ENCODE results near the gene CDH6.

CDH6 gene

DNA sequence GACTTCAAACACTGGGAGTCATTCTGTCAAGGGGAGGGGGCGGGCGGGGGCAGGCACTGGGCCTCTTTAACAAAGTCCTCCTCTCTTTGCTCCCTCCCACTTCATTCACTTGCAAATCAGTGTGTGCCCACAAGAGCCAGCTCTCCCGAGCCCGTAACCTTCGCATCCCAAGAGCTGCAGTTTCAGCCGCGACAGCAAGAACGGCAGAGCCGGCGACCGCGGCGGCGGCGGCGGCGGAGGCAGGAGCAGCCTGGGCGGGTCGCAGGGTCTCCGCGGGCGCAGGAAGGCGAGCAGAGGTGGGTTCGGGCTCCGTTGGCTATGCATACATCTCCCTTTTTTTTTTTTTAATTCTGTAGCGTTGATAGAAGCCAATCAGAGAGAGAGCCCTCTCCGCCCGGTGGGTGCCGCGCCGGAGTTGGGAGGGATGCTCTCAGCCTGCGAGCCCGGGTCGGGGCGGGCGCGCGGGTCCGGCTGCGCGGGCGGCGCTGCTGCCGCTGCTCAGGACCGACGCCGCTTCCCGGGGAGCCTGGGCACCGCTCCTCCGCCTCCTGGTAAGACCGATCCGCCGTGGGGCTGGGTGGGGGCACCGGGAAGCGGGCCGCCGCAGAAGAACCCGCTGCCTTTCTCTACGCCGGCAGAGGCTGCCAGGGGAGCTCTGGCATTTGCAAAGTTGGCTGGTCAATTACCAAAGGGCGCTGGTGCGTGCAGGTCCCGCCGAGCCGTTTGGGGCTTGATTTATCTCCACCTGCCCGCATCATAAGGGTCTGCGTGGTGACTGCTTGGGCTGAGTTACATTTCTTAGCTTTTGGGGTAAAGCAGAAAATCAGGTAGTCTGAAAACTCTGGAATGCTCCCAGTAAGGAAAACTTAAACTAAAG lies at the start of gene CDH6:
CDH6 (plus strand) TSS at position 96 of the 877 bp plus-strand sequence. CDS start 73,788 bp downstream, outside the sequence.
- DNase-seq = no peak

DNA sequence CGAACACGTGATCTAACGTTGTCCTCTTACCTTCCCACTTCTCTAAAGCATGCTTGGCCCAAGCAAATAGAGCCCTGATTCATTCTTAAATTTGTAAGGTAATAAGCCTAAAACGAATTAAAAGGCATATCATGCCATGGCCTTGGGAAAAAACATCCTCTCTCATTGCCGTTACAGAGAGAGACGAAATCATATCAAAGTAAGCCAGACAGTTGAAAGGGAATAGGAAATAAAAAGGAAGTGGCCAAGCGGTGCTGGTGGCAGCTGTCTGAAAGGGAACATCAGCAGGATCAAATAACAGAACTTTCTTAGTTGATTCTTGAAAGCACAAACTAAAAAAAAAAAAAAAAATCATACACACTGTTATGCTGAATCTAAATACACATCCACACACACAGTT lies 49.1 kb upstream of the CDH6 start:
- DNase-seq = no peak

DNA sequence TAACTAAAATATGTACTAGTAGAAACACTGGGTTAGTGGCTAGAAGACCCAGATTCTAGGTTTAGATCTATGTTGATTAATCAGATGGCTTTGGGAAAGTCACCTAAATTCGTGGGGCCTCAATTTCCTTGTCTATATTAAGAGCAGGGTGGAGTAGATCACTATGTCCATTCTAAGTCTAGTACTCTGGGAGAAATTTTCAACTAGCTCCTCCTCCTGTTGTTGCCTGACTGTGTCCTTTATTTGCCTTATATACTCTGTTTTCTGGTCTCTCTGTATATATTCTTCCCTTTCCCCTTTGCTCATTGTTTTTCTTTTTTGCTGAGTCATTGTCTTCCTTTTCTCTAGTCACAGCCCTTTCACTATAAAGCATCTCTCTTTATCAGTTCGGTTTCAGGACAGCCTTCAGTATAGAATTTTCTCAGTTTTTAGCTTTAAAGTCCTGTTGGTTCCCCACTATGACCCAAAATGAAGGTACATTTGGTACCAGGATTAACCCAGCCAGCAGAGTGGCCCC lies 44.5 kb upstream of the CDH6 start:
- DNase-seq = no peak

DNA sequence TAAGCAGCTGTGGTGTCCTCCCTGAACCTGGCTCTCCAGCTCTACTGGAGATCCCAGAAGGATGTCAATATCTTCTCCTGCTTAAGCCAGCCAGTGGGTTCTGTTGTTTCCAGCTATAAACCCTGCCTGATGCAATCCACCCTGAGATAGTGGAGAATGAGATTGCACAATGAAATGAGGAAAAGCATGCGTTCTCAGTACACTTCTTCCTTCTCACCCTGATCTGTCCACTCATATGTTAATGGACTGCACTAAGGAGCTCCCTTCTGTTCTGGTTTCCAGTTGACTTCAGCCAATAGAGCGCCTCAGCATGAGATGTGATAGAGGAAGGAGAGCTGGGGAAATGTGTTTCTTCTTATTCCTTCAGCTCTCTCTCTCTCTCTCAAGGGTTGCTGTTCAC lies 40.0 kb upstream of the CDH6 start:
- no peak for DNase-seq

DNA sequence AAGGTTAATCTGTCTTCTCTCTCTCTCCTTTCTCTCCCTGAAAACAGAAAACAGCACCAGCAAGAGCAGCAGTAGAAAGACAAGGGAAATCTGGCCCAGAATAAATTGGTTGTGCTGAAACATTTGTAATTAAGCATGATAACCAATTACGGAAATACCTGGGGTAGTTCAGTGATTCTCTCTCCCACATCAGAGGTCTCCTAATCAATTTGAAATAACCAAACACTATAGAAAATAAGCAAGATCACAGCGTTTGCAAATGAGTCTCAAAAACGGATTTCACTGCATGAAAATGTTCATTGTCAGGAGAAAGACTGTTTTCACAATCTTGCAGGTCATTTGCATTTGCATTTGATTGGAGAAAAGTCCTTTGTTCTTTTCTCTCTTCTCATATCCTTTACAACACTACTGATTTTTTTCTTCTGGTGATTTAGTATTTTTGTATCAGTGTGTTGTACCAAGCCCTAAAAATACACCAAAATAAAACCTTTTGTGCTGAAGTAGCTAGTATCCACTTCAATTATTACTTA lies 36.8 kb upstream of the CDH6 start:
- DNase-seq = no peak

DNA sequence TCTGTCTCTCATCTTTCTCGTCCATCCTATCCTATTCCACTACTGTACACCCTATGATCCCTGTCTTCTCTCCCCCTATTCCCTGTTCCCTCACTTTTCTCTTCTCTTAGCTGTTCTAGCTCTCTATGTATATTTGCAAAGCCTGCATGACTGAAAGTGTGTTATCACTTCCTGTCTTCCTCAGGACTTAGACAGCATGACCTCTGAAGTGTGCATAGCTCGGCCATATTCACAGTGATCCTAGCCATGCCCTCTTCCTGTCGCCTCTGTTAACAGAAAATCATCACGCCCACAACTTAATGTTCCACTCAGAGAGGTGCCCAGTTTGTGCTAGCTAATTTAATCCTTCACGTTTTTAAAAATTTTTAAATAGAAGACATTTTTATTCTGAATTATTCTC lies 35.8 kb upstream of the CDH6 start:
- DNase-seq = no peak

DNA sequence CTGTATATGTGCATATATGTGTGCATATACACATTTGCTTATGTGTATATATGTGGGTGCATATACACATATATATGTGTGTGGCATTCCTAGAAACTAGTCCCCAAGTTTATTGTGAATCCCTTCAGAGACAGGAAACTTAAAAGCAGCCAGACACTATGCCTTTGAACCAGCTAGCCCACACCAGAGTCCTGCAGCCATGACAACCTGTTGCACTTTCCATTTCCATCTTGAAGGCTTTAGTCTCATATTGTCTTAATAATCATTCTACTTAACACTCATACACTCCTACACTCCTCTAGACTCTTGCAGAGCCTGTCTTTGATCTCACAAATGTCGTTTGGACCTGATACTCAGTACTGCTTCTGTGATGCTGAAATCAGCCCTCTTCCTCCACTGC lies 34.8 kb upstream of the CDH6 start:
- DNase-seq = no peak

DNA sequence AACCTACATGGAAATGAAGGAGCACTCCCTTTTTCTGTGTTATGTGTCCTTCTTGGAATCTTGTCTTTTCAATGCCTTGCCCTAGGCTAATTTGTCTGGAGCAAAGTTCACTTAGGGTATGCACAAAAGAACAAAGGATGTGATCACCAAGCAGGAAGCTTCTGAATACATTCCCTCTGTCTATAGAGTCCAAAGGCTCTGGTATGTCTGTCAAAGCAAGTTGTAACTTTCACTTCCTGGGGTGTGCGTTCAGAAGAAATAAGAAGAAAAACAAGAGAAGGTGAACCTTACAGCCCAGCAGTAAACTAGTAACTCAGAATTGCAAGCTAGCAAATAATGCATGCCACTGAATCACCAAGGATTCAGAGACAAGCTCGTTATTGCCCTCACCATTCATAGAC lies 31.7 kb upstream of the CDH6 start:
- no peak for DNase-seq

DNA sequence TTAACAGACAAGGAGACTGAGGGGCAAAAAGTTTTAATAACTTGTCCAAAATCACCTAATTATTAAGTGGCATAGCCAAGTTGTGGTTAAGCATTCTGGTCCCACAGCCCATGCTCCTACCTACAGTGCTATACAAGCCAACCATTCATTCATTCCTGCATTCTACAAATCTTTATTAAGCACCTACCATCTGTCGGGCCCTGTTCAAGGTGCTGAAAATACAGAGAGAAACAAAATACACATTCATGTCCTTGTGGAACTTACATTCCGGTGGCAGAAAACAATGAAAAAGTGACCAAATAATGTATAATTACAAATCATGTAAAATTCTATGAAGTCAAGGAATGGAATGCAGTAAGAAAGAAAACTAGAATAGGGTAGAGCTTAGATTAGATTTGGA lies 27.8 kb upstream of the CDH6 start:
- no peak for DNase-seq

DNA sequence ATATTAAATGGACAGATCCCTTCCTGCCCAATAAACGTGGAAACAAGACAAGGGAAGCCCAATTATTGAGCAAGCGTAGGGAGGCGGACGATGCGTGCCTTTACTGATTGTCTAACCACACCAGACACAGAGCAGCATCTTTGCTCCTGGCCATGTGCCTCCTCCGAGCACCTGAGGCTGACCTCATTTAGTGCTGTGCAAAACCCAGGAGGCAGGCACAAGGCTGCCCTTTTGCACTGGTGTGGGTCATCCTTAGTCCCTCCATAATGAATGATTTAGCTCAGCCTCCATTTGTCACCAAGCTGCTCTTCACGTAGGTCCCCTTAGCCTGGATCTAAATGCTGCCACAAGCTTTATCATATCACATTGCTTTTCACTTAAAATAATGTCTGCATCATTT lies 24.1 kb upstream of the CDH6 start:
- no peak for DNase-seq

DNA sequence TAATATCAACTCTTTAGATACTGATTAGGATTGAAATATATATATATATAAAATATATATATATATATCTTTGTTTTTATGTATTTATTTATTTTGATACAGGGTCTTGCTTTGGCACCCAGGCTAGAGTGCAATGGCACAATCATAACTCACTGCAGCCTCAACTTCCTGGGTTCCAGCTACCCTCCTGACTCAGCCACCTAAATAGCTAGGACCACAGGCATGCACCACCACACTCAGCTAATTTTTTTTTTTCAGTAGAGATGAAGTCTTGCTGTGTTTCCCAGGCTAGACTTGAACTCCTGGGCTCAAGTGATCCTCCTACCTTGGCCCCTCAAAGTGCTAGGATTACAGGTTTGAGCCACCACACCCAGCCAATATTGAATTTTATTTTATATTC lies 20.6 kb upstream of the CDH6 start:
- no peak for DNase-seq

DNA sequence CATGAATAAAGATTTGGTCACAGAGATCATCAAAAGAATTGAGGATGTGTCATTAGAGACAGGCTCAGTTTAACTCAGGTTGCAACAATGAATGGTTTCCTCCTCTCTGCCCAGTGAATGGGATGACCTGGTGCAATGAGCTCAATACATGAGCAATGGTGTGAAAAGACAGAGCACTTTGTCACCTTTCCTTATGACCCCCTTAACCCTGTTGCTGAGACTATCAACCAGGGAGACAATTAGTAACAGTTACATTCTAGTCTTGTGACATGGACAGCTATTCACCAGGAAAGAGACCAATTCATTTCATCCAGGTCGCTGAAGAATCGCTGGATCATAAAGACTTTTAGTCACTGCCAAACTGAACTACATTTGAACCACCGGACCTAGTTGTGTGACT lies 19.9 kb upstream of the CDH6 start:
- DNase-seq = no peak

DNA sequence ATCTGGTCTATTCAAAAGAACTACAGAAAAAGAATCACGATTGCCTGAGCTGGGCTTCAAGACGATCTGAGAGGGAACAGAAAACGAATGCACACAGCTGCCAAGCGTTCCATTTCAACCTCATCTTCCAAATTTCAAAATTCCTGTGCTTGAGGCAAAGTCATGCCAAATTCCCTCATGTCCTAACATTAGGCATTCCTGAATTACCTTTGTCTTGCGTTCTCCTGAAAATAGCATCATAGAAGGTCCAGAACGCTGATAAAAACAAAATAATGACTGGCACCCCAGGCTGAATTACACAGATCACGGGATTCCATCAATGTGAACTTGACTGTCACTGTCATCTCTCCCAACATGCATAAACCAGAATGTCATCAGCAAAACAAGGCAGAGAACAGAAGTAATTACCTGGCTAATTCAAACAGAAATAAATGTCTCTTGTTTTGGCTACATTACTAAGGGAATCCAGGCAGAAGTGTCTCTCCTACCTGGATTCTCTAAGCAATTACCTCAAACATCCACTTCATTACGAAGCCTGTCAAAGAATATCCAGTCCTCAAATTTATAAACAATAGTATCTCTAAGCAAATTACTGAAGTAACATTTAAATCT lies 12.0 kb upstream of the CDH6 start:
- DNase-seq = no peak

DNA sequence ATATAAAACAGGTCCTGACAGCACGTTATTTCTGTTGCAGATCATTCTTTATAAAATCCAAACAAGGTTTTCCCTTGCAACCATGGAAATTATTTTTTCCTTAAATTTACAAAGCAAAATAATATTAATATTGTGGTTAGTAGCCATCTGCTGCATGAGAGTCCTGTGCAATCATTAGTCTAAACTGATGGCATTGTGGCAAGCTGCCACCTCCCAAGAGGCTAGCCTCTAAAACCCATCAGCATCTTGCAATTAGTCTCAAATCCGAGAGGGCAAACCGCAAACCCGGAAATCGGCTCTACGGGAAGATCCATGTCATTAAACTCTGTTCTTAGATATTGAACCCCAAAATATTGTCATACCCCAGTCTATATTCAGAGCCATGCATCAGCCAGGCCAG lies 11.3 kb upstream of the CDH6 start:
- DNase-seq = no peak

DNA sequence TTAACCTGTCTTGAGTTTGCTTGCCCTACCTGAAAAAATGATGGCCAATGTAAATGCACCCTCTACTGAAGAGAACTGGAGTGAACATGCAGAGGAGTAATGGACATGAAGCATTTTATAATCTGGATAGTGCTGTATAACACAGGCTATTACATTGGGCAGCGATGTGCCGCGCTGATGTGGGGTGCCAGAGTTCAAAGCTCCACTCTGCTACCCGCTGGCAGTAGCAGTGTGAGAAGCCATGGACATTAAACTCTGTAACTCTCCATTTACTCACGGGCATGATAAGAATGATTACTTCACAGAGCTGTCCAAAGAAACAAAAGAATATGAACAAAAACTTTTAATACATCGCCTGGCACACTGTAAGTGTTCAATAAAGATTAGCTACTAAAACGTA lies 7.5 kb upstream of the CDH6 start:
- no peak for DNase-seq

DNA sequence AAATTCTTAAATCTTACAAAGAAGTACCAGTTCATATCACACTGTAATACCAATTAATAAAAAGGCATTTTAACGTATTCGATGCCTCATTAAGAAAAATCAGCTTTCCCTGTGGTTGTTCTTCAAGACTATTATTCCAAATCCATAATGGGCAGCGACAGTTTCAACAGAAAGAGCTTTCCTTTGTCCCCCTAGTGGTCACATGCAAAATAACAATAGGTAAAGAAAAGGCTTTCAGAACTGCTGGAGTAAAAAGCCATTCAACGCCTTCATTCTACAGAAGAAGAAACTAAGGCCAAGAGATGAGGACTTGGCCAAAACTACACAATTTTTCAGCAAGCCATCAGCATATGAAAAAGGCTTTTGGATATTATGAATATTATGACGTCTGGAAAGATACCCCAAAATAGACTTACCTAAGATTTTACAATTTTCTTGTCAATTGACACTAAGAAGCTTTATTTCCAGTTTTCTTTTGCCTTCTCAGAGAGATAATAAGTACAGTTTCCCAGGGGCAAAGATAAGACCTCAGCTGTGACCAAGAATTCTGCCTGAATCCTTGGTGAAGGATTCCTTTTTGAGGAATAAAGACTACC lies 6.7 kb upstream of the CDH6 start:
- no peak for DNase-seq

DNA sequence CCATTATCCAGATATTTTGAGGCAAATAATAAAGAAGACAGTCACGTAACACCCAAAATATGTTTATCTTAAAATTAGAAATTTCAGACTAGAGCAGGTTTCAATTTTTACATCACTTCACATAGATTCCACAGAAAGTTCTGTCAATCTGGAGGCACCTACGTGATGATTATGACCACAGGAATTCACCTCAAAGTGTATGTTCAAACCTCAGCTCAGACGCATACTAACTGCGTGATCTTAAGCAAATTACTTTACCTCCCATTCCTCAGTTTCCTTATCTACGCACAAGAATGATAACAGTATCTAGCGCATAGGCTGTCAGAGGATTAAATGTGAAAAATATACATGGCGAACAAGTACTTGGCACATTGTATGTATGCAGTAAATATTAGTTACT lies 5.9 kb upstream of the CDH6 start:
- no peak for DNase-seq

DNA sequence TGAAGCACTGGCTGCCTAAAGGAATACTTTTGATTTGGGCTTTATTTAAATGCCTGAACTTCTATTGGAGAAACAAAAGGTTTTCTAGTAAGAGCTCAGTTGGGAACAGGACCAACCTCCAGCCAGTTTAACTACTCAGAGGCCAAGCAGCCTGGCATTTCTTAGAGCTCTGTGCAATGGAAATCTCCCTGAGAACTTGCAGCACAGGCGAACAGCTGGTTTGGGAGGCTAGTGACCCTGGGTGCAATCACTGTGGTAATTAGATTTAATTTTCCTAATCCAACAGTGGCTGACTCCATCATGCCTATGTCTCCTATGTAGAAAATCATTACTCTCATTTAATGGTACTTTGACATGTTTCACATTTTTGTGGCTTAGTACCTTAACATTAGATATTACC lies 1.0 kb upstream of the CDH6 start:
- DNase-seq = no peak

DNA sequence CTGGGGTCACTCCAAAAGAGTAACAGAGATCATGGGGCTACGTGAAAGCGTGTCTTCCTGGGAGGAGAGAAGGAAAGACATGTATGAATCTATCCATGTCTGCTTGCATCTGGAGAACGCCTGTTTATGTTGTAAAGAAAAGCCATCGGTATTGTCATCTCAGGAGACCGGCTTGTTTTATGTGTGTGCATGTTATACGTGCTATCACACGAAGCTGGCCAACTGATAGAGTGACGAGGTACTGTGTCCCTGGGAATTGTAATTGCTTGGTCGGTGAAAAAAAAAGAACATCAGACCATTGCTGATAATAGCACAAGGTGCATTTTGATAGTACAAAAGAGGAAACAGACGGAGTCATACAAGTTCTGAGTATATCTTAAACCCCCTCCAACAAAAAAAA lies 370 bp upstream of the CDH6 start:
- no peak for DNase-seq

DNA sequence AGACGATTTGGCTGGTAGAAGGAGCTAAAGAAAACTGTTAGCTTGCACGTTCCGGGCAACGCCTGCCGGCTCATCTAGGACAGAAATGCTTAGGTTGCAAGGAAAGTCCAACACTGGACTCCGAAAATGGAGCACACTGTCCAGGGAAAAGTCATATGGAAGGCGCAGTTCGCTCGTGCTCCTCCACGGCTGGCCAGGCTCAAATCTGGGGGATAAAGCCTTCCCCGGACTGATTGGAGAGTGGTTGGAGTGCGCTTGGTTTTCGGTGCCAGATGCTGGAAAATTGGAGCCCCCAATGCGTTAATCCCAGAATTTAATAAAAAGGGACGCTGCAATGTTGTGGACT lies 955 bp downstream of the CDH6 start:
- no peak for DNase-seq

DNA sequence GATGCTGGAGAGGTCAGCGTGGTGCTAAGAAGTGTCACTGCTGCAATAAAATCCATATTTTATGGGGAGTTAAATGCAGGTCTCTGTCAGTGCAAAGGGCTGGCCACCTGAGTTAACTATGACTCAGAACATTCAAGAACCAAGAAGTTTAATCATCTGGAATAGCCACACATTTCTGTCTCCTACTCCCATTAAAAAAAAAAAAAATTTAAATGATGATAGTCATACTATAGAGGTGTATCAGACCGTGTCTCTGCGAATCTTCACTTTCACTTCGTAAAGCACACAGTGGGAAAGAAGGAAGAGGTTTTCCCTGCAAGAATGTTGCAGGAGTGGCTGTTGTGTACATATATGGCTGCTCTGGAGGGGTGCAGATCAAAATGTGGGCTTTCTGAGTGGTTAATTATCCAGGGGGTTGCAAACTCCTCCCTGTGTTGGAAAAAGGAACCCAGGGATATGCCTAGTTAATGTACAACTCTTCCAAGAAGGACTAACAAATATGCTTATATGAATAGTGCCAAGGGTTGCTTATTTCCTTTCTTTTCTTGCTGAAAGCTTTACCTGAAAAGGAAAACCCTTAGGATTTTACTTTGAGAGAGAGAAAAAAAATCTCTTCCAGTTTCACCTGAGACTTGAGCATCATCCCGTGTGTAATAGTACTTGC lies 1.5 kb downstream of the CDH6 start:
- no peak for DNase-seq

DNA sequence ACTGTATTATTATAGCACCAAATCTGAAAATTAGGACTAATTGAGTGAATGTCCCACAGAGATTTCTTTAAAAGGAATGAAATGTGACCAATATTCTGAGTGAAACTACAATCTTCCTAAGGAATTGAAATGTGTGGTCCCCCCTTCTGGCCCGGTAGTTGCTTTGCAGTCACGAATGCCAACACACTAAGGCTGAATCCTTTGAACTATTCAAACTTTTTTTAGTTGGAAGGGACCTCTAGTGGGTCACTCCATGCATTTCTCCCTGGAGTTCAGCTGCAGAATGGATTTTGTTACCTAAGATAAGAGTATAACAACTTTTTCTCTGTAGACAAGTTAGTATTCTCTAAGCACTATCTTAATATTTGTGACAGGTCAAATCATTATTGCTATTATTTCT lies 2.8 kb downstream of the CDH6 start:
- DNase-seq = no peak

DNA sequence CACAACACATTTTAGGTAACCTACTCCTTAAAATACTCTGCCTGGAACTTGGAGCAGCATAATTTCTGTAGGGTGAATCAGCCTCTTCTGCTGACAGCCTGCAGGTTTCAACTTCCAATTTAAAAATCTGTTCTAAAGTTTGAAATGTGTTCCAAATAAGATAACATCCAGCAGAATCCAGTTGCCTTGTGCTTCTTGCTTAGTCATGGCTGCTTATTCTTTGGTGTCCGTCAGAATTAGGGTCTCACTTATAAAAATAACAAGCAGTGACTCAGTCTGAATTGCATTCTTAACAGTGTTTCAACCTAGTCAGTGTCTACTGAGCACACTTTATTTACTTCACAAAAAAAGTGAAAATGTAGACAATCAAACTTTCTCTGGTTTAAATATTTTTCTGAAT lies 3.7 kb downstream of the CDH6 start:
- DNase-seq = no peak

DNA sequence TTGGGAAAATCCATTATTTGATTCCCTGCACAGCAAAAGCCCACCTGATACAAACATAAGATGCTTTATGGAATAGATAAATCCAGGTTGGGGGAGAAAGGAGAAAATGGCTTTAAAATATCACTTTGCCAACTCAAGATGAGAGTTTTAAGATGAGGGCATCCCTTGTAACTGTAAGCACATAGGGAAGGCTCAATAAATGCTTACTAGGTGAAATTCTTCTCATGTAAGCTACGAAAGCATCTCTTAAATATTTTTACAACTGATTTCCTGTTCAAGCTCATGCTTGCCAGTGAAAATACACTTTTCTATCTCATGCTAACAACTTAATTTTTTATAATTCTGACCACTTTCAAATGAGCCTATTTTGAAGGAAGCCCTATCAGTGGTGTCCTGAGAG lies 11.5 kb downstream of the CDH6 start:
- no peak for DNase-seq

All from stimulated activated CD4-positive, alpha-beta T cell treated with anti-CD3 and anti-CD28 coated beads, Interleukin-4, amount 100 ng/mL, for 24 hours (primary cell).